Stimulated activated CD4-positive, alpha-beta T cell treated with anti-CD3 and anti-CD28 coated beads, Interleukin-15, amount 100 ng/mL, for 24 hours (primary cell): ENCODE data around the gene NXNL2.

ENCODE experiments used
- DNase-seq: peaks from one replicate; pipeline ENCODE4 v3.0.0-alpha.2; 2020

NXNL2 gene

DNA sequence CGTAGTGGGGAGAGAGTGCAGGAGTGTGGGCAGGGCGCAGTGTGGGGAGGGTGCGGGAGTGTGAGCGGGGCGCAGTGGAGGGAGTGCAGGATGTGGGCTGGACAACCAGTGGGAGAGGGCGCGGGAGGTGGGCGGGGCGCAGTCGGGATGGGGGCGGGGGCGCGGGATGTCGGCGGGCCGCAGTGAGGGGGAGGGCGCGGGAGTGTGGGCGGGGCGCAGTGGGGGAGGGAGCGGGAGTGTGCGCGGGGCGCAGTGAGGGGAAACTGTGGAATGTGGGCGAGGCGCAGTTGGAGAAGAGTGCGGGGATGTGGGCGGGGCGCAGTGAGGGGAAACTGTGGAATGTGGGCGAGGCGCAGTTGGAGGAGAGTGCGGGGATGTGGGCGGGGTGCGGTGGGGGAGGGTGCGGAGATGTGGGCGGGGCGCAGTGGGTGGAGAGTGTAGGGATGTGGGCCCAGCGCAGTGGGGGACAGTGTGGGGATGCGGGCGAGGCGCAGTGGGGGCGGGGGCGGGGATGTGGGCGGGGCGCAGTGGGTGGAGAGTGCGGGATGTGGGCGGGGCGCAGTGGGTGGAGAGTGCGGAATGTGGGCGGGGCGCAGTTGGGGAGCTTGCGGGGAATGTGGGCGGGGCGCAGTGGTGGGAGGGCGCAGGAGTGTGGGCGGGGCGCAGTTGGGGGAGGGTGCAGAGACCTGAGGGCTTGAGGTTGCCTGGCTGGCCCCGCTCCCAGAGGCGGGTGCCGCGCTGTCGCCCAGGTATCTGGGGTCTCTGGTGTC, at the start of gene NXNL2:
Gene NXNL2, plus strand, starts transcription at position 723 of the 770 bp plus-strand sequence. CDS start 257 bp downstream, outside the sequence.
- DNase-seq = peak; percentile 53

DNA sequence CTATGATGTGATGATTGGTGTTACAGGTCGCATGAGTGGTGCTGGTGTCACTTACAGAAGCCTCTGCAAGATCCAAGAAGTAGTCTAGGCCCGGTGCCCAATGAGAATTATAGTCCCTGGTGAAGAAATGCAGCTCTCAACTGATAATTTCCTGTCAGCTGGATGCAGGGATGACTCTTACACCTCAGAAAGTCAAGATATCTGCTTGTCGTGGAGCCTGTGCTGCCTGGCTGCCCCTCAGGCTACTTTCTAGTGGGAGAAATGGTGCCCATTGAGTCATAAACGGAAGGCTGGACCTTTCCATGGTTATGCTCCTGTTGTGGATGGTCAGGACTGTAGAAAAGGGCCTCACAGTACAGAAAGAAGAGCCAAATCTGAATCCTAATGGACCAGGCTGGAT, 46.8 kb upstream of the NXNL2 start:
- DNase-seq = no peak

DNA sequence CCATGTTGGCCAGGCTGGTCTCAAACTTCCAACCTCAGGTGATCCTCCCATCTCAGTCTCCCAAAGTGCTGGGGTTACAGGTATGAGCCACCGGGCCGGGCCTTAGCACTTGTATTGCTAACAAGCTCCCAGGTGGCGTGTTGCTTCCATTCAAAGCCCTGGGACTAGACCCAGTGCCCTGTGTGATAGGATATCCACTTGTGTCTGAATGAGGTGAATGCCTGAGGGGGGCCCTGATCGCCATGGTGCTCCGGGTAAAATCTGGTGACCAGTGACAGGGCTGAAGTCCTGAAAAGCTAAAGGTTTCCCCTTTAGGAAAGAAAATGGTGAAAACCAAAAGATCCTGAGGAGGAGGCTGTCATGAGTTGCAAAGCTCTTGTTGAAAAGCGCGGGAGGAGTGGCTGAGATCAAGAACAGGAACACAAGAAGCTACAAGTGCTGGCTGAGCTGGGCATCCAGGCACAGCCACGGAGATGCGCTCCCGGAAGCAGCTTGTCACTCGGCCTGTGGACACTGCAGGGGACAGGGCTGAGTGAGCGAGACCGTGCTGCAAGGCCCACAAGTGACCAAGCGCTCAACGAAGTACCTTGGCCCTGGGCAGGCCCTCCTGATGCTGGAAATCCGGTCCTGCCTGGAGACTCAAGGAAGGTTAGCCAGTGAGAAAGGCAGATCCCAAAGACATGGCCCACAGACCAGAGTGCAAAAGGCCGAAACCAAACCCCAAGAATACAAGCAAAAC, 39.8 kb upstream of the NXNL2 start:
- DNase-seq = no peak

DNA sequence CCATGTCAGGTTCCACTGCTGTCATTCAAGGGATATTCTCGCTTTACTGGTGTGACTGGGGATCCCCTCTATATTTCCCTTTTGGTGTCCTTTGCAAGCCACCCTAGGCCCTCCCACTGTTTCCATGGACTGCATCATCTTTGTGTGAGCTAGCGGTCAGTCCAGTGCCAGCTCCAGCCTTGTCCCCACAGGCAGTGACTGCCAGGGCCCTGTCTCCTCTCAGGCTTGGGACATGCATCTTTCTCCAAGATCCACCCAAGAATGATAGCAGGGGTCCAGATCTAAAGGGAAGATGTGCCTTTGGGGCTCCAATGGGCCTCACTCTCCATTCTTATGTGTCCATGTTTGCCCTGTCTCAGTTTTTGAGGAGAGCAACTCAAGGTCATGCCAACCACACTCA, 37.8 kb upstream of the NXNL2 start:
- DNase-seq = no peak

DNA sequence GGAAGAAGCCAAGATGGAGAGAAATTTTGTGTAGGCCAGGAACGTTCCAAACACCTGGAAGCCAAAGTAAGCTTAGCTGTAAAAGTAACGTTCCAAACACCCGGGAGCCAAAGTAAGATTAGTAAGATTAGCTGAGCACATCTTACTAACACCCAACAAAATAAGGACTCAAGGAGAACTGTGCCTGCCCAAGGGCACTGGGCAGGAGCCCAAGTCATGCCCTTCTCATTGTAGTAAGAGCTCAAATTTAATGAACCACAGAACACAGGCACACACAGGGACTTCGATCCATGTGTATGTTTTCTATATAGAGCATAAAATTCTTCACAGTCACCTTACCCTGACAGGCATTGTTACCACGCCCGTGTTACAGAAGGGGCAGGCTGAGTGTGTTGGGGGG, 36.1 kb upstream of the NXNL2 start:
- no peak for DNase-seq

DNA sequence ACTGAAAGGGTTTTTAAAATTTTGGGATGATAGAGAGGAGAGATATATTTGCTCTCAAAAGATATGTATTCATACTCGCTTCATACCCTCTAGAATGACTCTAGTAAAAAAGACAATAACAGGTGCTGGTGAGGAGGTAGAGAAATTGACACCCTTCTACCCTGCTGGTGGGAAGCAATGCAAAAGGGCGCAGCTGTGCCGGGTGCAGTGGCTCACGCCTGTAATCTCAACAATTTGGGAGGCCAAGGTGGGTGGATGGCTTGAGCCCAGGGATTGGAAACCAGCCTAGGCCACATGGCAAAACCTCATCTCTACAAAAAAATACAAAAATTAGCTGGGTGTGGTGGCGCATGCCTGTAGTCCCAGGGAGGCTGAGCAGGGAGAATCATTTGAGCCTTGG, 33.9 kb upstream of the NXNL2 start:
- no peak for DNase-seq

DNA sequence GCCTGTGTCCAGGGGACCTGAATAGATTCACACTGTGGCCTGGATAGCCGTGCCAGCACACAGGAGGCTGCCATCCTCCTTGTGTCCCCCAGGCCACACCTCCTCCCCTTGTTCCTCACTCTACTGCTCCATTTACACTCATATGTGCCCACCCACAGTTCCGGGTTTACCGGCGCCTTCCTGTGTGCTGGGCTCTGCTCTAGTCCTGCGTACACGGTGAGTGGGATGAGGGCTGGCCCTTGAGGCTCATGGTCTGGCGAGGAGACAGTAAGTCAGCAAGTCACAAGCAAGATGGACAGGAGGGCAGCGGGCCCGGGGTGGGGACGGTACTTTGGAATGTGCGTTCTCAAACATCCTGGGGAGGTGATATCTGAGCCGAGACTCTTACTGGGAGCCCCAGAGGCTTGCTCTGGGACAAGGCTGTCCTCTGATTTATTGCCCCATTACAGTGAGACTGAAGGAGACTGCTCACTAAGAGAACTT, 32.4 kb upstream of the NXNL2 start:
- no peak for DNase-seq

DNA sequence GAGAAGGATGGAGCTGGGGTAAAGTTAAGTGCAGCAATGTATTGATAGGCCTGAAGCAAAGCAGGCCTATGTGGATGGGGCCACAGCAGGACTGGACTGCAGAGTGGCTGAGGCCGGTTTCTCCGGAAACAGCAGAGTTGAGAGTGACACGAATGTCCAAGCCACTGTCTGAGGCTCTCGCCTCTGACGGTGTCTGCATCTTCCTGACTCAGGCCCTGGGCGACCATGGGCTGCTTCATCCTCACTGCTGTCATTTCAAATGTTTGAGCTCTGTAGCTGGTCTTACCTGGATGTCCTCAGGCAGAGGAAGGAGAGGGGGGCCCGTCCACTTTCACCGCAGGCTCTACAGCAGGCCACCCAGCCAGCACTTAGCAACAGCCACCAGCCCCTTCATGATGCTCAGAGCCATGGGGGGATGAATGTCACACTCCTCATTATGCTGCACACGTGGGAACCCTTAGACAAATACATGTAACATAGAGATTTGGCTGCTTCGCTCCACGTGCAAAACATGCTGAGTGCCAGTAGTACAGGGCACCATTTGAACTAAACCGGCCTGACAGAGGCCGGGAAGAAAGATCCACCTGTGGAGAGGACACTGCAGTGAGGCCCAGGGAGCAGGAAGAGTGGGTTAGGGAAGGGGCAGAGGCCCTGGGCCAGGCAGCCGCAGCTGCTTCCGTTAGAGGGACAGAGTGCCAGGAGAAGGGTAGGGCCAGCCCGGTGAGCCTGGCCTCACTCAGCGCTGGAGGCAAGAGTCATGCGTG, 31.7 kb upstream of the NXNL2 start:
- no peak for DNase-seq

DNA sequence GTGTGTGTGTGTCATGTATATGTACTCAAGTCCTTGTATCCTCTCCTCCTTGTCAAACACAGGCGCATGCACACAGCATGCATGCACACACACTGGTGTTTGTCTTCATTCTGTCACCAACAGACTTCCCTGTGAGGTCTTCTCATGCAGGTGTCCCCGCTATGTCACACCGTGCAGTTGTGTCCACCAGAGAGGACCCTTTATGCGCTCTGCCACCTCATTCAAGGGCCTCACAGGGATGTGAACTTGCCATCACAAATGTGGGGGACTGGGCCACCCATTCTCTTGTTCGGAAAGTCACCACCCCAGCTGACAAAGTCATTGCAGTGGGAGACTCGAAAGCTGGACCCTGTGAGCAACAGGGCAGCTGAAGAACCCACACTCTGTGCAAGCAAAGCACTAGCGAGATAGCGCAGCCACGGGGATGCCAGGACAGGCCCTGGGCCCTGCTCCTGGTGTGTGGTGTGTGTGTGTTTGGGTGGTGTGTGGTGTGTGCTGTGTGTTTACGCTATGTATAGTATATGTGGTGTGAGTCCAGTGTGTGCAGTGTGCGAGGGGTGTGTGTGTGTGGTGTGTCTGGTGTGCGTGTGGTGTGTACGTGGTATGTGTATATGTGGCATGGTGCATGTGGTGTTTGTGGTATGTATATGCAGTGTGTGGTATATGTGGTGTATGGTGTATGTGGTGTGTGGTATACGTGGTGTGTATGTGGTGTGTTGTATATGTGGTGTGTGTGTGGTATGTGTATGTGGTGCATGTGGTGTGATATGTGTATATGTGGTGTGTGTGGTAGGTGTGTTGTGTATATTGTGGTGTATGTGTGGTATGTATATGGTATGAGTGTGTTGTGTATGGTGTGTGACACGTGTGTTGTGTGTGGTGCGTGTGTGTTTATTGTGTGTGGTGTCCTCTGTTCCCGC, 30.9 kb upstream of the NXNL2 start:
- DNase-seq = no peak

DNA sequence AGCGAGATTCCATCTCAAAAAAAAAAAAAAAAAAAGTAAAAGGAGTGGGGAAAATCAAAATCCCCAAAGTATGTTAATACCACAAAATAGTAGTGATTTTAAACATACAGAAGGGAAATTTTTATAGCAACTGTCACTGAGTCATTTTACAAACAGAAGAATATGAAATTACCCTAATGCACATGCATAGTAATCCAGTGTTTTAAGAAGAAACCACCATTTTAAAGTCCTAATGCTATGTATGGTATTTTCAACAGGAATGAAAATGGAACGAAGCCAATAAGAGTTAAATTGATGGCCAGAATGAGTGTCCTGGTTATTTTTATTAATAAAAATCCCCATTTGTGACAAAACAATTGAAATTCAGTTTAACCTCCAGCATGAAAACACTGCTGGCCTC, 26.7 kb upstream of the NXNL2 start:
- DNase-seq = no peak

DNA sequence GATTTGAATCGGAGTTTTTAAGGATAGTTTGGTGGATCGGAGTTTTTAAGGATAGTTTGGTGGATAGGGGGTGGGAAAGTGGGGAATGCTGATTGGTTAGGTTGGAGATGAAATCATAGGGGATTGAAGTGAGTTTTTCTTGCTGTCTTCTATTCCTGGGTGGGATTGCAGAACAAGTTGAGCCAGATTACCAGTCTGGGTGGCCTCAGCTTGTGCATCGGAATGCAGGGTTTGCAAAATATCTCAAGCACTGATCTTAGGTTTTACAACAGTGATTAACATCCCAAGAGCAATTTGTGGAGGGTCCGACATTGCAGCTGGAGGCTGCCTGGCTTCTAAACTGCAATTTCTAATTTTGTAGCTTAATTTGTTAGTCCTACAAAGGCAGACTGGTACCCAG, 23.1 kb upstream of the NXNL2 start:
- no peak for DNase-seq

DNA sequence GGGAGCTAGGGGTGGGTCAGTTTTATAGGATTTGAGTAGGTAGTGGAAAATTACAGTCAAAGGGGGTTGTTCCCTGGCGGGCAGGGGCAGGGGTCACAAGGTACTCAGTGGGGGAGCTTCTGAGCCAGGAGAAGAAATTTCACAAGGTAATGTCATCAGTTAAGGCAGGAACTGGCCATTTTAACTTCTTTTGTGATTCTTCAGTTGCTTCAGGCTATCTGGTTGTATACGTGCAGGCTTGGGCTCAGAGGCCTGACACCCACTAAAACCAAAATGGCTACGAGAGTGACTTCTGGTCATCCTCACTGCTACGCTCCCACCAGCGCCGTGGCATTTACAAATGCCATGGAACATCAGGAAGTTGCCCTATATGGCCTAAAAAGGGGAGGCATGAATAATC, 20.7 kb upstream of the NXNL2 start:
- DNase-seq = no peak

DNA sequence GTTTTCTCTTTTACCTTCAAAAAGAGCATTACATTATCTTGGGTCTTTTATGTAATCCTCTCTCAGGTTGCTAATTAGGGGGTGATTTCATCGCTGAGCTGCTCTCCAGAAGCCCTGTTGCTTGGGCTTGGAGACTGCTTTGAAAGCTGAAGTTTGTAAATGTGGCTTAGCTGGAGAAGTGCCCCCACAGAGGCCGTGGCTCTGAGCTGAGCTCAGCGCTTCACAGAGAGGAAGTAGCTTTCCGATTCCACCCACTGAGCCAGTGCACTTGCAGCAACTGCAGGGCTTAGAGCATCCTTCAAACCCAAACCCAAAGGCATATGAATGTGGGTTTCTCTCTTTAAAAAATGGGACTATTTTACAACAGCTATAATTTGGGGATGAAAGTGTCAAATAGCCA, 13.7 kb upstream of the NXNL2 start:
- DNase-seq = no peak

DNA sequence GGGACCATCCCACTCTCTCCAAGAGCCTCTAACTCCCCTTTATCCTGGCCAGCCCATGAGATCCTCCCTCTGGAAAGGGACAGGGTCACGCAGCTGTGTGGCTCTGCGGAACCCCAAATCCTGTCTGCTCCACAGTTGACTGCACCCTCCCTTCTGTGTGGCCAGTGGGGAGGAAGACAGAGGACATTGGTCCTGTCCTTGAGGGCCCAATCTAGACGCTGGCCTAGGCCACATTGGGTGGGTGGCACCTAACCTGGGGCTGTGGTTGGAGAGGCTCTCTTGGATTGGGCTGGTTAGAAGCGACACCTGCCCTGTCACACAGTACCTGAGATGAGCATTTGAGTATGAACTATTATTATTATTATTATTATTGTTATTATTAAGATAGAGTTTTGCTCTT, 12.6 kb upstream of the NXNL2 start:
- DNase-seq = no peak

DNA sequence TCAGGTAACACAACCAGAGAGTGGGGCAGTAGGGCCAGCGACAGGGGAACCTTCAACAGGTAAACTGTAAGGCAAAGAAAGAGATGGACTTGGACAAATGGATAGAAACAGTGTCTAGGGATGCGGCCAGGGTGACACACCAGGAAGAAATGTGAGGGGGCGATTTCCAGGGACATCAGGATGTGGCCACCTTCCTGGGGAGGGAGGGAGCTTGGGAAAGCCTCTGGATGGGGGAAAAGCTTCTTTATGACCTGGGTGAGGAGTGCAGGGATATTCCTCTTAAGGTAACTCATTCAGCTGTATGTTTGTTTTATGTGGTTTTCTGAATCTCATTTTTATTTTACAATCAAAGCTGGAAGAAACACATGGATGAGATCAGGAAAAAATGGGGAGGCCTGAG, 11.9 kb upstream of the NXNL2 start:
- no peak for DNase-seq

DNA sequence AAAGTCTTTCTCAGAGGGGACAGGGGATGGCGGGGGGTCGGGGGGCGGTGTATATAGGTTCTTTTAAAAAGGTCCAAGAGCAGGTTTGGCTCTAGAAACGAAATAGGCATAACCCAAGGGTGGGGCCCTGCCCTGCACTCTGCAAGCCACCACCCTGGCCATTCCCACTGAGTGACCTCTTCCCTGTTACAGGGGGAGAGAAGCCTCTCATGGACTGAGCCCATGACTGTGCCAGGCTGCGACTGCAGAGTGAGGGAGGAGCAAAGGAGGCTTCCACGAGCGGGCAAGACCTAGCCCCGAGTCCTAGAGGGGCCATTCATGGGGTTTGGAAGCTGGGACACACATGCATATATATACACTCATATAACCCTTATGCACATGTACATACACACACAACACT, 10.1 kb upstream of the NXNL2 start:
- no peak for DNase-seq

DNA sequence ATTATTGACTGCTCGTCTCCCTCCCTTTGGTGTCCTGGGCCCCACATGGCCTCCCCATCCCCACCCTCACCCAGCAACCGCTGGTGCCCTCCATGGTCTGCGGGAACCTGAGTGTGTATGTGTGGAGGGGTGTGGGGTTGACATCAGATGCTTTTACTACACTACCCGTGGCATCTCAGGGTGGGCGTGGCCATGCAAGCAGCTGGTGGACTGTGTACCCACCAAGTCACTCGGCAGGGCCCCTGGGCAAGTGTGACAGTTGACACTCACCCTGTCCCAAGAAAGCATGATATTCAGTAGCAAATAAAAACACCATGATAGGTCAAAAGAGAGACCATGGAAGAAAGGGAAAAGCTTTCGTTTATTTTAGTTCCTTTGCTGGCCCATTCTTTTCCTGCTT, 7.4 kb upstream of the NXNL2 start:
- DNase-seq = no peak

DNA sequence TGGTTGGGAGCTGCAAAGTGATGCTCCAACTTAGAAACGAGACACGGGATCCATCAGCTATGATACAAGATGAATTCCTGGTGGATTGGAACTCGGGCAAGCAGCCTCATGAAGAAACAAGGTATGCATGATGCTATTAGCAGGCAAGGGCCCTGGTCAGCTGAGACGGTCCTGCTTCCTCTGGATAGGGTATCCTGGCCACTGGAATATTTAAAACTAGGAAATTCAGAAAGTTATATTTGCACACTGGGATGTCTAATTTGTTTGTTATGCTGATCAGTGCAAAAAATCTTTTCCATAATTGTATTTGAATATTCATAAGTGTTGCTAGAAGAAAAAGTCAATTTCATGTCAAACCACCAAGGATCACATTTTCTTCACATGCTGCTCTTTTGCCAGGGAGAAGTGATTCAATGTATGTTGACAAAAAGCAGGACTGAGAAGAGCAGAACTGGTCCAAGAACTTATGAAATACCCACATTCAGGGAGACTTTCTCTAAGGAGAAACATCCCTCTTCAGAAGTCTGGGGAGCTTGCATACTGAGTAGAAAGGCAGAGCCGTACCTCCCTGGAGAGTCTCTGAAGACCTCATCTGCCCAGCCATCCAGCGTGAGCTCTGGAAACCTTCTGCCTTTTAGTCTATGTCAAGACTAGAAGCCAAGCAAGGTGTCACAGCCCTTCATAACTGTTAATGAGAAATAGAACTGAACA, 6.7 kb upstream of the NXNL2 start:
- no peak for DNase-seq

DNA sequence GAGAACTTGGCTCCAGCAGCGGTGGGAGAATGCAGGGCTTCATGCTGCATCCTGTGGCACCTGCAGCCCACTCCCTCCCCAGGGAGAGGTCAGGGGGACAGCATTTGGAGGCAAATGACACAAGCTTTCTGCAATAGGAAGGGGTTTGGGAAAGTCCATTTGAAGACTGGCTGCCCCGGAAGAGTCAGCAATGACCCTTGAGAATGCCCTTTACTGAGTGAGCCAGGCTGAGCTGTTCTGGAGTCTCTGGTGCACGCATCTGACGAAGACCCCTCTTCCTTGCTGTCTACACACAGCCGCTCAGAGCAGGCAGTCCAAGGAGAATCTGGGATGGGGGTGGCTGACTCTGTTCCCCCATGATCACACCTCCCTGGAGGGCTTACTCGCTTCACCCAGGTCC, 5.5 kb upstream of the NXNL2 start:
- DNase-seq = no peak

DNA sequence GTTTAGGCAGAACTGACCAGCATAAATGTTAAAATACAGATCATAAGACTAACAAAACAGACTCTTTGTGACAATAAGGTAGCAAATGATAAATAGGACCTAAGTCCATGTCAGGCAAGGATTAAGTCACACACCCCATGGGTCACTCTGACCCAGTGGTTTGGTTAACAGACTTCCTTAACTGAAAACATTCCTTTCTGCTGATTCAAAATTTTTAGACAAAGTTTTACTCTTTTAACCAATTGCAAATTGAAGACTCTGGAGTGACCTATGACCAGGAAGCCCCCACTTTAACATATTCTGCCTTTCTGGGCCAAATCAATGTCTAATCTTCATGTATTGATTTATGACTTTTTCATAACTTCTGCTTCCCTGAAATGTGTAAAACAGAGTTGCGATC, 4.9 kb upstream of the NXNL2 start:
- no peak for DNase-seq

DNA sequence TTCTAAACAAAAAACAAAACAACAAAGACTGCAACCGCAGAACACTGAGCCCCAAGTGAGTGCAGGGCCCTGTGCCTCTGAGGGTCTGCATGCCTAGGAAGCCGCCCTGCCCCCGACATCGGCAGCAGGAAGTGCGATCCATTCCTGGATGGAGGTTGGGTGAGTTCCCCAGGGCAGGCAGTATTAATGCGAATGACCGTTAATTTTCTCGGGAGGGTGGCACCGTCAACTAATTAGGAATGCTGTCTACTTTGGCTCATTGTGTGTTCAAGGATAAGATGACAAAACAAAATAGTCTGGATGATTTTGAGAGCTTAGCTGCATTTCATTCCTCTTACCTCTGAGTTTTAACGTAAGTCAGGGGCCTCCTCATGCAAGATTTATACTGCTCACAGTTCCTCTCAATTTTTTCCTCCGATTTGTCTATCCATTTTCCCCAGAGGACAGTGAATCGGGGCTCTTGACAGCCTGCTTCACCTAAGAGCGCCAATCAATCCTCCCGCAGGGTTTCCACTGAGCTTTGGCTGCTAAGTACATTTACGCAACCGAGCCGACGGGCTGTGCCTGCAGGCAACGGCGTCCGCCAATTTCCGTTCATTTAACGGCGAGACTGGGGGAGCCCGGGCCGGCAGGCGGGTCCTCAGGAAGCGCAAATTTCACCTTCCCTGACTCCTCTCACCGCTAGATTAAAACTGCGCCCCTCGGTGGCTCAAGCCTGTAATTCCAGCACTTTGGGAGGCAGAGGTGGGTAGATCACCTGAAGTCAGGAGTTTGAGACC, 2.9 kb upstream of the NXNL2 start:
- peak; percentile 20 for DNase-seq
